GM18870 (cell line): Measurements from ENCODE around the gene LAG3.
"Not testable (repeated sequence)": the region's sequence is repeated elsewhere in the genome, so short reads cannot be mapped to it uniquely, and the experiment has no call there.

Source experiments
- ATAC-seq: cut with Tn5 transposase; IDR thresholded peaks from one replicate; pipeline ENCODE4 v1.9.1; 2021; ENCODE audit warnings: moderate library complexity; ENCODE audit not compliant: unreplicated experiment

Gene LAG3

GRCh38 chr12:6772331-6772695 lies at the start of gene LAG3:
Gene LAG3 (plus strand): TSS chr12:6772520. CDS start chr12:6772853, 333 bp downstream.
- ATAC-seq = no peak

DNA sequence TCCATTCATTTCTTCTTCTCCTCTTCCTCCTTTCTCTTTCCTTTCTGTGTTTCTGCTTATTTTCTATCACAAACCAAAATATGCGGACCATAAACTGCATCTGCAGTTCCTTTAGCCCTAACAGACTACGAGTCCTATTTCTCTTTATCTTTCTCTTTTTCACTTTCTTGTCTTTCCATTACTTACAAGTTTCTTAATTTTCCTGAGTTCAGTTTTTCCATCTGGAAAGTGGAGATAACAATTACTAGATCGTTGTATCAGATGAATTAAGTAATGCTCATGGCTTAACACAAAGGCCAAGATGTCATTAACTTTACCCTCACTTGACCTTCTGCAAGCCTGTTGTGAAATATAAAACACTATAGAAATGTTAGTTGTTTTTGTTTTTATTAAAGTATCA lies 49.5 kb upstream of the LAG3 start:
- no peak for ATAC-seq

GRCh38 chr12:6723607-6724408 lies 48.5 kb upstream of the LAG3 start, which contains the start of gene COPS7A:
Gene COPS7A (plus strand): TSS chr12:6724046. CDS start chr12:6724657, 611 bp downstream.
- ATAC-seq = peak; percentile 83

DNA sequence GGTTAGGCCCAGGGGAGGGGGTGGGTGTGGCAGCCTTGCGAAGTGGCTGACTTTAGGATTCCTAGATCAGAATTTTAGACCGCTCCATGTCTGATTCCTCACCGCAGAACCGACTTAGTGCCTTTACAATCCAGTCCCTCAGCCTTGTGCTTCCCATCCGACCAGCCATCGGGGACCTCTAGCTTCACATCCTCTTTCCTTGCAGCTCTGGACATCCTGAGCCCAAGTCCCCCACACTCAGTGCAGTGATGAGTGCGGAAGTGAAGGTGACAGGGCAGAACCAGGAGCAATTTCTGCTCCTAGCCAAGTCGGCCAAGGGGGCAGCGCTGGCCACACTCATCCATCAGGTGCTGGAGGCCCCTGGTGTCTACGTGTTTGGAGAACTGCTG lies 47.9 kb upstream of the LAG3 start:
- no peak for ATAC-seq

- ATAC-seq = no peak
These were observed 47.0 kb upstream of the LAG3 start for GRCh38 chr12:6725350-6725749.

- no peak for ATAC-seq
These were observed 43.1 kb upstream of the LAG3 start for GRCh38 chr12:6729186-6729585.

DNA sequence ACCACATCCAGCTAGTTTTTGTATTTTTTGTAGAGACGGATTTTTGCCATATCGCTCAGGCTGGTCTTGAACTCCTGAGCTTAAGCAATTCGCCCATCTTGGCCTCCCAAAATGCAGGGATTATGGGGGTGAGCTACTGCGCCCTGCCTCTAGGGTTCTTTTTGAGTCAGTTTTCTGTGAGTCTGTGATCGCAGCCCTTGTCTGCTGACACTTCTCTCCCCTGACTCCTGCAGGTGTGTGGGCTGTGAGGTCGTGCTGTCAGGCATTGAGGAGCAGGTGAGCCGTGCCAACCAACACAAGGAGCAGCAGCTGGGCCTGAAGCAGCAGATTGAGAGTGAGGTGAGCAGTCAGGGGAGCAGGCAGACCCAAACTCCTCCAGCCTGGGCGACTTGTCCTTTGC lies 42.2 kb upstream of the LAG3 start:
- no peak for ATAC-seq

- no peak for ATAC-seq
These were observed 37.6 kb upstream of the LAG3 start for GRCh38 chr12:6734506-6735387.

GRCh38 chr12:6735448-6736191 lies 36.7 kb upstream of the LAG3 start:
- ATAC-seq = no peak

- no peak for ATAC-seq
These were observed 35.6 kb upstream of the LAG3 start for GRCh38 chr12:6736754-6737153.

DNA sequence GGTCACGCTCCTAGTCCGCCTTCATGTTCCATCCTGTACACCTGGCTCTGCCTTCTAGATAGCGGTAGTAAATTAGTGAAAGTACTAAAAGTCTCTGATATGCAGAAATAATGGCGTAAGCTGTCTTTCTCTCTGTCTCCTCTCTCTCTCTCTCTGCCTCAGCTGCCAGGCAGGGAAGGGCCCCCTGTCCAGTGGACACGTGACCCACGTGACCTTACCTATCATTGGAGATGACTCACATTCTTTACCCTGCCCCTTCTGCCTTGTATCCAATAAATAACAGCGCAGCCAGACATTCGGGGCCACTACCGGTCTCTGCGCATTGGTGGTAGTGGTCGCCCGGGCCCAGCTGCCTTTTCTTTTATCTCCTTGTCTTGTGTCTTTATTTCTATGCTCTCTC lies 30.2 kb upstream of the LAG3 start:
- ATAC-seq = not testable (repeated sequence)

DNA sequence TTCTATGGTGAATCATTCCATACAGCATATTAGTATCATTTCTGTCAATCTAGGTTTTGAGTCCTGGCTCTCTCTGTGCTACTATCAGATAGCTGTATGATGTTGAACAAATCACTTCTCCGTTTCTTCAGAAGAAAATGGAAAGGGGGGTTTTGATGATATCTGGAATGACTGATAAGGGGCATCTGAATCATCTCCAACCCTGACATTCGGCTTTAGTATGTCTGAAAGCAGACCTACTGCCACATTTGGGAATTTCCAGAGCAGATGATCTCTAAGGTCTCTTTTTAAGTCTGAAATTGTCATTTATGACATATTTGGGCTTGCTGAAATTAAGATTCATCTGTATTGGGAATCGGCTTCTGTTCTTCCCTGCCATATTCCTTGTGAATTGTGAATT lies 29.5 kb upstream of the LAG3 start:
- ATAC-seq = no peak

- not testable (repeated sequence) for ATAC-seq
These were observed 29.0 kb upstream of the LAG3 start for GRCh38 chr12:6743300-6743699.

GRCh38 chr12:6745741-6746525 lies 26.4 kb upstream of the LAG3 start:
- ATAC-seq = no peak

DNA sequence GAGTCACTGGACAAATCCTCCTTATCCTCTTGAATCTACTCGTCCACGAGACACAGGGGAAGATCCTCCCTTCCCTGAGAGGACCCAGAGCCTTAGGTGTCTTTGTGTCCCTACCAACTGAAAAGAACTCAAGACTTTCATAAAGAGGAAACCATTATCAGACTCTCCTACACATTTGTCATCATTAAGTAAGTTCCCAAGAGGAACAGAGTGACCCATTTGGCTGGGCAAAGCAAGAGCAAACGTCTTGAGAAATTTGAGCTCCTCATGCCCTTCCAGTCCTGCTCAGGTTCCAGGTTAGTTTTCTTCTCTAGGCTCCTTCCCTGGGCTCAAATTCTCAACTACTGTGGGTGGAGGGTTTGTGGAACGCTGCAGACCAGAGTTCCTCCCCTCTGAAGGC lies 25.1 kb upstream of the LAG3 start:
- no peak for ATAC-seq

GRCh38 chr12:6748761-6749160 lies 23.6 kb upstream of the LAG3 start:
- no peak for ATAC-seq

DNA sequence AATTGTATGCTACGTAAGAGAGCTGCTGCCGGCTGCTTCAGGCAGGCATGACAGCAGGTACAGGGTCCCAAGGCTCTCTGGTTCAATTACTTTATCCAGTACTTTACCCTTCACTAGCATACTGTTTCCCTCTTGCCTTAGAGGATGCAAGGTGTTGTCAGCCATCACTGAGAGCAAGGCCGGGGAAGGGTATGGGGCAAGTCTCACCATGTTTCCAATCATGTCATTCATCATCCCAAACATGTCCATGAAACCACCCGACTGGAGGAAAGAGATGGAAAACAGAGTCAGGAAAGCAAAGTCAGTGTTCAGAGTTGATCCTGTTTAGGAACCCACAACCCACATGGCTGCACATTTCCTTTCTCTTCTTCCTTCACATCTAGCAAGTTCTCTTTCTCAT lies 21.8 kb upstream of the LAG3 start:
- no peak for ATAC-seq

DNA sequence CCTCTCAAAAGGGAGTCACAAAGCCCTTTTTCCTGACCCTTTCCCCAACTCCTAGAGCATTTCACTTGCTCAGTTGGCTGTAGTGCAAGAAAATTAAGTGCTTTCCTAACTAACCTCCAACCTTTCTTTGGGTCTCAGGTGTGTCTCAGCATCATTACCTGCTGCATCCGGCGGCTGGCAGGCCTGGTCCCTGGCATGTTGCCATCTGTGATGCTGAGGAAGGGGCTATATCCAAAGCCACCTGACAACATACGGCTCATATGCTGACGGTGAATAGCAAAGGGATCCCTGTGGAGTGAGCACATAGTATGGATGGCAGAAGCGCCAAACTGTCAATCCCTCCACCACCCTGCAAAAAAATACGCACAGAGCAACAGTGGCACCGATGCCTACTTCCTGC lies 20.6 kb upstream of the LAG3 start:
- ATAC-seq = no peak

- no peak for ATAC-seq
These were observed 20.0 kb upstream of the LAG3 start for GRCh38 chr12:6752167-6752920.
